ENCODE results near the gene MAST1.

Gene MAST1

DNA sequence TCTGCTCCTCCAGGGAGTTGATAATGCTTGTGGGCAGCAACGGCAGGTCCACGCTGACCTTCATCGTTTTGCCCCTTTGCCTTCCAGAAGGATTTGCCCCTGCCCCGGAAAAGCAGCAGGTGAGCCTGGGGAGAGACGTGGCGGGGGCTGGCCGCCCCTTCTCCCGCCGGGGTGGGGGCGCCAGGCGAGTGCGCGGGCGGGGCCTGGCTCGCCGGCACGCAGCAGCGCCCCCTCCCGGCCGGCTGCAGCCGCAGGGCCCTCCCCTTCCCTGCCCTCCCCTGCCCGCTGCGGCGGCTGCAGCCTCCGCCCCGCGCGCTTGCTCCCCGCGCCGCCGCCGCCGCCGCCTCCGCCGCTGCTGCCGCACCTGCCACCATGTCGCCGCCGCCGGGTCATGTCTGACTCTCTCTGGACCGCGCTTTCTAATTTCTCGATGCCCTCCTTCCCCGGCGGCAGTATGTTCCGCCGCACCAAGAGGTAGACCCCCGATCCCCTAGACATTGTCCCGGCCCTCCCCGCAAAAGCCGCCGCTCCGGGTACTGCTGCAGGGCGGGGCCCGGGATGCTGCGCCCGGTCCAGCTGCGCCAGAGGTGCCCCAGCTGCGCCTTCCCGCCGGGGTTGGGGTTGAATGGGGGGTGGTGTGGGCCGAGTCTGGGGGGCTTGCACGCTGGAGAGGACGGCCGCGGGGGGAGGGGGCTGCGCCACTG is at the start of gene MAST1:
Gene MAST1, plus strand, starts transcription at position 334 of the 704 bp plus-strand sequence. Its CDS starts 58 bp downstream, at position 392.
- Histone ChIP-seq H3K27ac (ENCODE audit: low read depth, low read length) (no peak within 1 kb of the TSS), H3K4me3 (ENCODE audit: low read depth in 1 of 2, low read length in 2 of 2) (no peak within 1 kb of the TSS), H3K36me3 (ENCODE audit: insufficient read depth, low read length) (no peaks in the 10 kb centered on the region), H3K9ac (ENCODE audit: low read length) (no peak within 1 kb of the TSS), H3K9me3 (ENCODE audit: low read length) (no peaks in the 10 kb centered on the region), H3K27me3 (ENCODE audit: control insufficient read depth in 1 of 2, insufficient read depth in 2 of 2, low read length in 2 of 2) (peaks cover 79 to 92% of the 10 kb centered on the region in 2 donors), H3K4me1 (ENCODE audit: insufficient read depth, low read length) (peaks cover 9% of the 10 kb centered on the region)

DNA sequence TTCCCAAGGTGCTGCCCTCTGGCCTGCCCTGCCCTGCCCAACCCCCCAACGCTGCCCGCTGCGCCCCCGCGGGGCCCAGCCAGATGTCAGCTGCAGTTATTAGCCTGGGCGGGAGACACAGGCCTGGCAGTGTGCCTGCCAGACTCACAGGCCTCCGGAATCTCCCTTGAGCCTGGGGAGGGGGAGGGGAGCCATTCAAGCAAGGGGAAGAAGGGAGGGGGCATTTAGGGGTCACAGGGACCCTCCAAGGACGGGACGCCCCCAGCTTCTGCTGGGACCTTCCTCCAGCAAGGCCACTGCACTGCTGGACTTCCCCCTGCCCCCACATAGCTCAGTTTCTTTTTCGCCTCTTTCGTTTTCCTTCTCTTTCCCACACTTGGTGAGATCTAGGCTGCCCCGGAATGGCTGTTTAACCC is 49.6 kb upstream of the MAST1 start:
- no peaks in the 10 kb centered on the region for H3K36me3 ChIP-seq (ENCODE audit: insufficient read depth, low read length)
- peak overlapping the region in 1 of 2 donors; percentile 70 for H3K4me3 ChIP-seq (ENCODE audit: low read depth in 1 of 2, low read length in 2 of 2)
- peak overlapping the region; percentile 87 for H3K9ac ChIP-seq (ENCODE audit: low read length)
- no peaks in the 10 kb centered on the region for H3K27me3 ChIP-seq (ENCODE audit: control insufficient read depth in 1 of 2, insufficient read depth in 2 of 2, low read length in 2 of 2)
- H3K27ac ChIP-seq (ENCODE audit: low read depth, low read length), result peak overlapping the region; percentile 97
- peaks cover 28% of the 10 kb centered on the region for H3K4me1 ChIP-seq (ENCODE audit: insufficient read depth, low read length)
- H3K9me3 ChIP-seq (ENCODE audit: low read length), result no peaks in the 10 kb centered on the region

DNA sequence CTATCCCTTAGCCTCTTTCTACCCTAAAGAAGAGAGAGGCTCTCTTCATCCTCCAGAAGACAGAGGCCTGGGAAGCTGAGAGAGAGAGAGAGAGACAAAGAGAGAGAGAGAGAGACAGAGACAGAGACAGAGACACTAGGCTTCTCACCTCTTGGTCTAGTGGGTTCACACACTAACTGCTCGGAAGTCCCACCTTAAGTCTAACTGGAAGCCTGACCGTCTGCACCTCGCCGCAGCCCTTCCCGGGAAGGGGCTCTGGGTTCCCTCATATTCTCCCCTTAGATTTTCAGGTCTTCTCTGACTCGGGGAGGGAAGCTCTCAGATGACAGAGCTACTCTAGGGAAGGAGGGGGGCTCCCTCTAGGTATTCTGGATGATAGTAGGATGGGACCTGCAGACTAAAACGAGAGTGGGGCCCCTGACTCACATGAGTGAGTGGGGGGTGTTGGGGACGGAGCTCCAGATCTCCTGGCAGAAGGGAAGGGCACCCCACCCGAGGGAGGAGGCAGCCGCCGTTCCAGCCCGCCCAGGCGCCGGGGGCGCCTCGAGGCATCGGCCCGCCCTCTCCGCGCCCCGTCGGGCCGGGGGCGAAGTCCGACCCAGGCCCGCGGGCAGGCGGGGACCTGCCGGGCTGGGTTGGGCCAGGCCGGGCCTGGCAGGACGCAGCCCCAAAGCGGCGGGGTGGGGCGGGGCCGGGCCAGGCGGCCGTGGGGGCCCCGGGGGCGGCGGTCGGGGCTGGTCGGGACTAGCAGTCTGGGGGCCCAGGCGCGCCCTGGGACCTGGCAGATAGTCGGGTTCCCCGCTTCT is 49.0 kb upstream of the MAST1 start:
- Histone ChIP-seq H3K9me3 (ENCODE audit: low read length) (no peaks in the 10 kb centered on the region), H3K4me3 (ENCODE audit: low read depth in 1 of 2, low read length in 2 of 2) (peak overlapping the region; percentile 41 to 70), H3K27me3 (ENCODE audit: control insufficient read depth in 1 of 2, insufficient read depth in 2 of 2, low read length in 2 of 2) (no peaks in the 10 kb centered on the region), H3K4me1 (ENCODE audit: insufficient read depth, low read length) (peaks cover 27% of the 10 kb centered on the region), H3K36me3 (ENCODE audit: insufficient read depth, low read length) (no peaks in the 10 kb centered on the region), H3K27ac (ENCODE audit: low read depth, low read length) (peak overlapping the region; percentile 99), H3K9ac (ENCODE audit: low read length) (peak overlapping the region; percentile 87)

DNA sequence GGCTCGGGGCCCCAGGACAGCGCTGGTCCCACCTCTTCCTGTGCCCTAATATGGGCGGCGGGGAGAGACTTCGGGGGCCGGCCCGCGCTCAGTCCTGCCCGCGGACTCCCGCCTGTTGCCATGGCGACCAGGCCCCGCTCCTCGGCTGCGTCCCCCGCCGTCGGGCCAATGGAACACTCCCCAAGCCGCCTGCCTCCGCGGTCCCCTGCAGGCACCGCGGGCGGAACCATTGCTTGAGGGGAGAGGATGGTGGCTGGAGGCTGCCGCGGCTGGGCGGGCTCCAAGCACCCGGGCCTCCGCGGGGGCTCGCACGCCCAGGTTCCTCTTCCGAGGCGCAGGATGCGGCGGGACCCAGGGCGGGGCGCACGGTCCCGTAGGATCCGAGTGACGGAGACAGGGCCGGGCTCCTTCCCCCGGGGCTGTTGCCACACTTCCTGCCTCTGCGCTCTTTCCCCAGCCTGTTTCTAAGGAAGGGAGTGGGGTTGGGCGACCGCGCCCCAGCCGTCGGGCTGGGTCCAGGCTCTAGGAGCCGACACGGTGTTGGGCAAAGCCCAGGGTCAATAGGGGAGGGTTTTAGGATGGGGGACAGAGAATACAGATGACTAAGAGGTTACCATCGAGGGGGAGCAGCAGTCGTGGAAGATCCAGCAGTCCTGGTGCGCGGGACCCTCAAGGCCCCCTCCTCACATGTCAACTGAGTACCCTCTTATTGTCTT is 48.3 kb upstream of the MAST1 start:
- H3K4me1 ChIP-seq (ENCODE audit: insufficient read depth, low read length), result peaks cover 27% of the 10 kb centered on the region
- peak overlapping the region; percentile 85 for H3K9ac ChIP-seq (ENCODE audit: low read length)
- no peaks in the 10 kb centered on the region for H3K9me3 ChIP-seq (ENCODE audit: low read length)
- H3K27ac ChIP-seq (ENCODE audit: low read depth, low read length), result peak overlapping the region; percentile 99
- H3K4me3 ChIP-seq (ENCODE audit: low read depth in 1 of 2, low read length in 2 of 2), result peak overlapping the region; percentile 60 to 75
- H3K27me3 ChIP-seq (ENCODE audit: control insufficient read depth in 1 of 2, insufficient read depth in 2 of 2, low read length in 2 of 2), result no peaks in the 10 kb centered on the region
- H3K36me3 ChIP-seq (ENCODE audit: insufficient read depth, low read length), result no peaks in the 10 kb centered on the region

DNA sequence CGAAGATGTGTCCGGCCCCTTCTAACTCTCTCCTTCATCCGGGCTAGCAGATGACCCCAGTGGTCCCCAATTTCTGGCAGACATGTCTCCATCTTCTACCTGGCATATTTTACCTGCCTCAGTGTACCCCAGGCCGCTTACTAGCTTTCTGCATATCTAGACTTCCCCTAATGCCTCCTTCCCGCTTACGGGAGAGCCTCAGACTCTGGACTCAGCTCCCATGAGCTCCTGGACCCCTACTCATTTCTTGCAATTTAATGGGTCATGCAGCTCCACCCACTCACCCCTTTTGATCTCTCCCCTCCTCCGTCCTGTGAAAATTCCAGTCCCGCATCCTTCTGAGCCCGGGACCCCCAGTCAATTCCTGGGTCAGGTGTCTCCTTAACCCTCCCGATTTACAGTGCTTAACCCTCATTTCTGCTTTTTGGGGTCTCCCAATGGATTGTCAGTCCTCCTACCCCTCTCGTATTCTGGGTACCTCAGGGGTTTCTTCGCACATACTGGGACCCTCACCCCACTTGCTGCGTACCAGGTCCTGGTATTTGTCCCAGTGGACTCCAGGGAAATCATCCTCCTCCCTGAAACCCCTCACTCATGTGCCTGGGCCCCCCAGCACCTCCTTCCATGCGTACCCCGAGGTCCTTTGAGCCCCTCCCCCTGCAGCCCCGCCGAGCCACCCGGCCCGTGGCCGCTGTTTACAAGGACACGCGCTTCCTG is 47.5 kb upstream of the MAST1 start:
- Histone ChIP-seq H3K27me3 (ENCODE audit: control insufficient read depth in 1 of 2, insufficient read depth in 2 of 2, low read length in 2 of 2) (no peaks in the 10 kb centered on the region), H3K4me1 (ENCODE audit: insufficient read depth, low read length) (peaks cover 29% of the 10 kb centered on the region), H3K9me3 (ENCODE audit: low read length) (no peaks in the 10 kb centered on the region), H3K9ac (ENCODE audit: low read length) (peak overlapping the region; percentile 85), H3K27ac (ENCODE audit: low read depth, low read length) (peak overlapping the region; percentile 99), H3K36me3 (ENCODE audit: insufficient read depth, low read length) (no peaks in the 10 kb centered on the region), H3K4me3 (ENCODE audit: low read depth in 1 of 2, low read length in 2 of 2) (peak overlapping the region; percentile 60 to 75)

DNA sequence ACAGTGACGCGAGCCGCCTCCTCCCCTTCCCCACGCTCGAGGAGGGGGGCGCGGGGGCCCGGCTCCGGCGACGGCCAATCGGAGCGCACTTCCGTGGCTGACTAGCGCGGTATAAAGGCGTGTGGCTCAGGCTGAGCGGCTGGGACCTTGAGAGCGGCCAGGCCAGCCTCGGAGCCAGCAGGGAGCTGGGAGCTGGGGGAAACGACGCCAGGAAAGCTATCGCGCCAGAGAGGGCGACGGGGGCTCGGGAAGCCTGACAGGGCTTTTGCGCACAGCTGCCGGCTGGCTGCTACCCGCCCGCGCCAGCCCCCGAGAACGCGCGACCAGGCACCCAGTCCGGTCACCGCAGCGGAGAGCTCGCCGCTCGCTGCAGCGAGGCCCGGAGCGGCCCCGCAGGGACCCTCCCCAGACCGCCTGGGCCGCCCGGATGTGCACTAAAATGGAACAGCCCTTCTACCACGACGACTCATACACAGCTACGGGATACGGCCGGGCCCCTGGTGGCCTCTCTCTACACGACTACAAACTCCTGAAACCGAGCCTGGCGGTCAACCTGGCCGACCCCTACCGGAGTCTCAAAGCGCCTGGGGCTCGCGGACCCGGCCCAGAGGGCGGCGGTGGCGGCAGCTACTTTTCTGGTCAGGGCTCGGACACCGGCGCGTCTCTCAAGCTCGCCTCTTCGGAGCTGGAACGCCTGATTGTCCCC is 46.8 kb upstream of the MAST1 start, which contains the start of gene JUNB:
Gene JUNB, plus strand, starts transcription at position 142 of the 706 bp plus-strand sequence. Its CDS starts 286 bp downstream, at position 428.
- H3K27me3 ChIP-seq (ENCODE audit: control insufficient read depth in 1 of 2, insufficient read depth in 2 of 2, low read length in 2 of 2), result no peaks in the 10 kb centered on the region
- H3K27ac ChIP-seq (ENCODE audit: low read depth, low read length), result peak within 1 kb of the TSS; percentile 99
- peak within 1 kb of the TSS; percentile 99 for H3K9ac ChIP-seq (ENCODE audit: low read length)
- peaks cover 36% of the 10 kb centered on the region for H3K4me1 ChIP-seq (ENCODE audit: insufficient read depth, low read length)
- H3K36me3 ChIP-seq (ENCODE audit: insufficient read depth, low read length), result no peaks in the 10 kb centered on the region
- H3K9me3 ChIP-seq (ENCODE audit: low read length), result no peaks in the 10 kb centered on the region
- H3K4me3 ChIP-seq (ENCODE audit: low read depth in 1 of 2, low read length in 2 of 2), result peak within 1 kb of the TSS; percentile 82 to 90

DNA sequence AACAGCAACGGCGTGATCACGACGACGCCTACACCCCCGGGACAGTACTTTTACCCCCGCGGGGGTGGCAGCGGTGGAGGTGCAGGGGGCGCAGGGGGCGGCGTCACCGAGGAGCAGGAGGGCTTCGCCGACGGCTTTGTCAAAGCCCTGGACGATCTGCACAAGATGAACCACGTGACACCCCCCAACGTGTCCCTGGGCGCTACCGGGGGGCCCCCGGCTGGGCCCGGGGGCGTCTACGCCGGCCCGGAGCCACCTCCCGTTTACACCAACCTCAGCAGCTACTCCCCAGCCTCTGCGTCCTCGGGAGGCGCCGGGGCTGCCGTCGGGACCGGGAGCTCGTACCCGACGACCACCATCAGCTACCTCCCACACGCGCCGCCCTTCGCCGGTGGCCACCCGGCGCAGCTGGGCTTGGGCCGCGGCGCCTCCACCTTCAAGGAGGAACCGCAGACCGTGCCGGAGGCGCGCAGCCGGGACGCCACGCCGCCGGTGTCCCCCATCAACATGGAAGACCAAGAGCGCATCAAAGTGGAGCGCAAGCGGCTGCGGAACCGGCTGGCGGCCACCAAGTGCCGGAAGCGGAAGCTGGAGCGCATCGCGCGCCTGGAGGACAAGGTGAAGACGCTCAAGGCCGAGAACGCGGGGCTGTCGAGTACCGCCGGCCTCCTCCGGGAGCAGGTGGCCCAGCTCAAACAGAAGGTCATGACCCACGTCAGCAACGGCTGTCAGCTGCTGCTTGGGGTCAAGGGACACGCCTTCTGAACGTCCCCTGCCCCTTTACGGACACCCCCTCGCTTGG is 46.1 kb upstream of the MAST1 start:
- H3K9me3 ChIP-seq (ENCODE audit: low read length), result no peaks in the 10 kb centered on the region
- H3K4me3 ChIP-seq (ENCODE audit: low read depth in 1 of 2, low read length in 2 of 2), result peak overlapping the region; percentile 82 to 90
- peak overlapping the region; percentile 99 for H3K9ac ChIP-seq (ENCODE audit: low read length)
- peak overlapping the region; percentile 99 for H3K27ac ChIP-seq (ENCODE audit: low read depth, low read length)
- no peaks in the 10 kb centered on the region for H3K27me3 ChIP-seq (ENCODE audit: control insufficient read depth in 1 of 2, insufficient read depth in 2 of 2, low read length in 2 of 2)
- H3K36me3 ChIP-seq (ENCODE audit: insufficient read depth, low read length), result peaks cover 6% of the 10 kb centered on the region
- H3K4me1 ChIP-seq (ENCODE audit: insufficient read depth, low read length), result peaks cover 36% of the 10 kb centered on the region

DNA sequence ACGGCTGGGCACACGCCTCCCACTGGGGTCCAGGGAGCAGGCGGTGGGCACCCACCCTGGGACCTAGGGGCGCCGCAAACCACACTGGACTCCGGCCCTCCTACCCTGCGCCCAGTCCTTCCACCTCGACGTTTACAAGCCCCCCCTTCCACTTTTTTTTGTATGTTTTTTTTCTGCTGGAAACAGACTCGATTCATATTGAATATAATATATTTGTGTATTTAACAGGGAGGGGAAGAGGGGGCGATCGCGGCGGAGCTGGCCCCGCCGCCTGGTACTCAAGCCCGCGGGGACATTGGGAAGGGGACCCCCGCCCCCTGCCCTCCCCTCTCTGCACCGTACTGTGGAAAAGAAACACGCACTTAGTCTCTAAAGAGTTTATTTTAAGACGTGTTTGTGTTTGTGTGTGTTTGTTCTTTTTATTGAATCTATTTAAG is 45.4 kb upstream of the MAST1 start:
- Histone ChIP-seq H3K27ac (ENCODE audit: low read depth, low read length) (peak overlapping the region; percentile 99), H3K4me1 (ENCODE audit: insufficient read depth, low read length) (peaks cover 31% of the 10 kb centered on the region), H3K9me3 (ENCODE audit: low read length) (no peaks in the 10 kb centered on the region), H3K27me3 (ENCODE audit: control insufficient read depth in 1 of 2, insufficient read depth in 2 of 2, low read length in 2 of 2) (no peaks in the 10 kb centered on the region), H3K36me3 (ENCODE audit: insufficient read depth, low read length) (peaks cover 7% of the 10 kb centered on the region), H3K9ac (ENCODE audit: low read length) (peak overlapping the region; percentile 99), H3K4me3 (ENCODE audit: low read depth in 1 of 2, low read length in 2 of 2) (peak overlapping the region; percentile 82 to 90)

DNA sequence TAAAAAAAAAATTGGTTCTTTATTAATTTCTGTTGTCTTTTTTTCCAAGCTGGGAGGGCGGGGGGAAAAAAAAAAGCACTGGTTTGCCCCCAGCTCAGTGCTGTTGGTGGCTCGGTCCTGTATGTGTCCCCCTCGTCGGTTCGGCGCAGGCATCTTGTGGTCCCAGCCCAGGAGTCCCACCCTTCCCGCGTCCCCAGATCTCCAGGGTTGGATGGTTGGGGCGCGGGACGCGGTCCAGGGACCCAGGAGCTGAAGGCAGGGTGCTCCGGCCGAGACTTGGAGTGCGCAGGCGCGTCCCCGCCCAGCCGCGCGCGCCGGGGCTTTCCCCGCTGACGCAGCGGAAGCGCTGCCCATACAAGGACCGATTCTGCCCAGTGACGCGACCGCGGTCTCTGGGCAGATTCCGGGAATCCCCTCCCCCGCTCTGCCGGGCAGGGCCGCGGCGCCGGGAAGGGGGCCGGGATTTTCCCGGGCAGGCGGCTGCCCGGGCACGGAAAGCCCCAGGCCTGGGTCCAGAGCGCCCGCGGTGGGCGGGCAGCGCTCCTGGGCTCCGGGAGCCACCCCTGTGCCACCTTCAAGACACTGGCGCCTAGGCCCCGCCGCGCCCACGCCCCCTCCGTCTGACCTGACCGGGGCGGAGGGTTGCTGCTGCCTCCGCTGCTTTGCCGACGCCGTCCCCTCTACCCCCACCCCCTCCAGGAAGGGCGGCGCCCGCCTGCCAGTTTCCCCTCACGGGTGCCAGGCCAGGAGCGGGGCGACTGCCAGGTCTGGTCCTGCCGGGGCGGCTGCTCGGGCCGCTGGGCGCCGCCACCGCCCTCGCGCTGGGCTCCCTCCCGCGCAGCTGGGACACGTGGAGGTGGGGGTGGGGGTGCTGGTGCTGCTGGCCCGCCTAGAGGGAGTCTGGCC is 44.8 kb upstream of the MAST1 start:
- no peaks in the 10 kb centered on the region for H3K27me3 ChIP-seq (ENCODE audit: control insufficient read depth in 1 of 2, insufficient read depth in 2 of 2, low read length in 2 of 2)
- no peaks in the 10 kb centered on the region for H3K9me3 ChIP-seq (ENCODE audit: low read length)
- peak overlapping the region; percentile 99 for H3K27ac ChIP-seq (ENCODE audit: low read depth, low read length)
- H3K4me1 ChIP-seq (ENCODE audit: insufficient read depth, low read length), result peaks cover 24% of the 10 kb centered on the region
- peaks cover 7% of the 10 kb centered on the region for H3K36me3 ChIP-seq (ENCODE audit: insufficient read depth, low read length)
- peak overlapping the region; percentile 82 to 90 for H3K4me3 ChIP-seq (ENCODE audit: low read depth in 1 of 2, low read length in 2 of 2)
- peak overlapping the region; percentile 99 for H3K9ac ChIP-seq (ENCODE audit: low read length)

Data from muscle layer of colon (tissue), 2 donors.